GM18868 (cell line): Measurements from ENCODE around the gene NAA38.
"Not testable (repeated sequence)": the region's sequence is repeated elsewhere in the genome, so short reads cannot be mapped to it uniquely, and the experiment has no call there.

Experiments used
- ATAC-seq: cut with Tn5 transposase; IDR thresholded peaks from one replicate; pipeline ENCODE4 v1.9.1; 2021; ENCODE audit warnings: mild to moderate bottlenecking, moderate library complexity; ENCODE audit not compliant: unreplicated experiment

NAA38 gene

DNA sequence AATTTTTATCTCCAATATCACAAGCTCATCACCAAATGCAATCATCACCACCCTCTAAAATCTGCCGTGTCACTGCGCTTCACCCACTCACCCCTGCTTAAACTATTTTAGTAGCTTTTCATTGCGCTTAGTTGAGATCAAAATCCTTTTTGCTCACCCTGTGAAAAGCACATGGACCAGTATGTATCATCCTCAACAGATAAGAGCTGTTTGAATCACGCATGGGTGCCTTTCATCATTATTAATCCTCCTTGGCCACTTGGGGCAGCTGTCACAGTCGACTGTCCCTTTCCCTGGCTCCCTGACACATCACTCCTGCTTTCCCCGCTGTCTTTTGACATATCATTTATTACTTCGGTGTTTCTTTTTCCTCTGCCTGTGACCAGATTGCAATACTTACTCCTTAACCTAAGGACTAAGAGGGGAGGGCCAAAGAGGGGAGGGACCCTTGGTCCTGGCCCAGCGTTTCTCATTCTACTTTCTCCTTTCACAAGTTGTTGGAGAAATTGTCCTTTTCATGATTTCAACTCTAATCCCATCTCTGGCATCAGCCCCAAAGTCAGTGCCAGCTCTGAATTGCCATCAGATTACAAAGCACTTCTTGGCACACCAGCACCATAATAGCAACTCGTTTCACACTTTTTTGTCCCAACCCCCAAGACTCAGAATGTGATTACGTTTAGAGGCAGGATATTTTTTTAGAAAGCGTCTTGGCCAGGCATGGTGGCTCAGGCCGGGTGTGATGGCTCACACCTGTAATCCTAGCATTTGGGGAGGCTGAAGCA, 32.0 kb downstream of the NAA38 start:
- no peak for ATAC-seq

DNA sequence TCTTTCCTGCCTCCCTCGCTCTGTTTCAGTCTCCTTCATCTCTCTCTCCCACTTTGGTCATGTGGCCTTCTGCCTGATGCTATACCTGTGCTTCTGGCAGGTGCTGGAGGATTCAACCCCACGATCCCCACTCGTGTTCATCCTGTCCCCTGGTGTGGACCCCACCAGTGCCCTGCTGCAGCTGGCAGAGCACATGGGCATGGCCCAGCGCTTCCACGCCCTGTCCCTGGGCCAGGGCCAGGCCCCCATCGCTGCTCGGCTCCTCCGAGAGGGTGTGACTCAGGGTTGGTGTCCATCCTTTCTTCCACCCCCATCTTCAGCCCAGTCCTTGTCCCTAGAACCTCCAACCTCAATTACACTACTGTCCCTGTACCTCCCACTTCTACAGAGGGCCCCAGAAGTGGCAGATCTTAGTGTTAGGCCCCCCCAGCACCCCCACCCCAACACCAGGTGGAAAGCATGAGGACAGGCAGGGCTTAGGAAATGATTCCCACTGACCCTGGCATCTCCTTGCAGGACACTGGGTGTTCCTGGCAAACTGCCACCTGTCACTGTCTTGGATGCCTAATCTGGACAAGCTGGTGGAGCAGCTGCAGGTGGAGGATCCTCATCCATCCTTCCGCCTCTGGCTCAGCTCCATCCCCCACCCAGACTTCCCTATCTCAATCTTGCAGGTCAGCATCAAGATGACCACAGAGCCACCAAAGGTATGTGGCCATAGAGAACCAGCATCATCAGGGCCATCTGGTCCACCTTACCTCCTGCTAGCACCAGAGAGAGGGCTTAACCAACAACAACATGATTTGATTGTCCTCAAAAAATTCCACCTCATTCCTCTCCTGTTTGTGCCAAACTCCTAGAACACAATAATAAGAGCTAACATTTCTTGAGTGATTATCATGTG, 33.1 kb downstream of the NAA38 start:
- ATAC-seq = no peak

- ATAC-seq = no peak
These were observed 33.8 kb downstream of the NAA38 start for GRCh38 chr17:7823581-7824001.

- no peak for ATAC-seq
These were observed 35.2 kb downstream of the NAA38 start for GRCh38 chr17:7822126-7822525.

GRCh38 chr17:7820231-7820630, 37.1 kb downstream of the NAA38 start:
- ATAC-seq = no peak

DNA sequence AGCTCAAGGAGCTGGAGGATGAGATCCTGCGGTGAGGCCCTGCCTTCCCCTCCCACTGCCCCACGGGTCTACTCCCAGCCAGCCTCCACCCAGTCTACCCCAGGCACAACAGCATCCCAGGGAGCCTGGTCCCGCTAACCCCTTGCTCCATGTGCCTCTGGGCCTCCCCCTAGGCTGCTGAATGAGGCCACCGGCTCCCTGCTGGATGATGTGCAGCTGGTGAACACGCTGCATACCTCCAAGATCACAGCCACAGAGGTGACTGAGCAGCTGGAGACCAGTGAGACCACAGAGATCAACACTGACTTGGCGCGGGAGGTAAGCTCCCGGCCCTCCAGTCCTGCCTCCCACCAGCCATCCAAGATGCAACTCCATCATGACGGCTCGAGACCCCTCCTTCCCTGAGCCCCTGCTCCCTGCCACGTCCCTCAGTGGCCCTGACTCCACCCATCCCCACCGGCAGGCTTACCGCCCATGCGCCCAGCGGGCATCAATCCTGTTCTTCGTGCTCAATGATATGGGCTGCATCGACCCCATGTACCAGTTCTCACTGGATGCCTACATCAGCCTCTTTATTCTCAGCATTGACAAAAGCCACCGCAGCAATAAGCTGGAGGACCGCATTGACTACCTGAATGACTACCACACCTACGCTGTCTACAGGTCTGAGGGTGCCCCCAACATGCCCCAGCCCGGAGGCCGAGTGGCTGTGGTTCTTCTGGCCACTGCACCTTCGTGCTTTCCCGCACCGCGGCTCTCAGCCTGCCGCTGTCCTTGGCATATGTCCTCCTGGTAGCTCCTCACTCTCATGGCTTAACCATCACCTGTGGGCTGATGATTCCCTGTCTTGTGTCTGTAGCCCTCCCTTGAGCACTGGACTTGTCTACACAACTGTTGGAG, 38.4 kb downstream of the NAA38 start:
- ATAC-seq = no peak

DNA sequence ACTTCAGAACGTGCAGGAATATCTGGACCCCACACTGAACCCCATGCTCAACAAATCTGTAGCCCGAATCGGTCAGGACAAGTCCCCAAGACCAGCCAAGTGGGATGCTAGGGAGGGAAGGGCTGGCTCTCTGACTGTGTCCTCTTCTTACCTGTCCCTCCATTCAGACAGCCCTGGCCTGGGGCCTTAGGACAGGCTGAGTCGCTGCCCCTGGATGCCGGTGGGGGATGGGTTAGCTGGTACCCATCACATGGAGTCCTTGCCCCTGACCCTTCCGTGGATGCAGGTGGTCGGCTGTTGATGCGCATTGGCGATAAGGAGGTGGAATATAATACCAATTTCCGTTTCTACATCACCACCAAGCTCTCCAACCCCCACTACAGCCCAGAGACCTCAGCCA, 39.3 kb downstream of the NAA38 start:
- no peak for ATAC-seq

DNA sequence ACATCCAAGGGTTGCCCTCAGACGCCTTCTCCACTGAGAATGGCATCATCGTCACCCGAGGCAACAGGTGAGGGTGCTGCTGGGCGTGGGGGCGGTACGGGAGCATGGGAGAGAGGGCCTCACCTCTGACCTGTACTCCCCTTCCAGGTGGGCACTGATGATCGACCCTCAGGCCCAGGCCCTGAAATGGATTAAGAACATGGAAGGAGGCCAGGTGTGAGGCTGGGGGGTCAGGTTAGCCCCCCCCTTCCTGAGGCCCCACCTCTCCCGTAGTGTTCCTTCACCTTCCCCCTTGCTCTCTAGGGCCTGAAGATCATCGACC, 39.8 kb downstream of the NAA38 start:
- ATAC-seq = no peak

DNA sequence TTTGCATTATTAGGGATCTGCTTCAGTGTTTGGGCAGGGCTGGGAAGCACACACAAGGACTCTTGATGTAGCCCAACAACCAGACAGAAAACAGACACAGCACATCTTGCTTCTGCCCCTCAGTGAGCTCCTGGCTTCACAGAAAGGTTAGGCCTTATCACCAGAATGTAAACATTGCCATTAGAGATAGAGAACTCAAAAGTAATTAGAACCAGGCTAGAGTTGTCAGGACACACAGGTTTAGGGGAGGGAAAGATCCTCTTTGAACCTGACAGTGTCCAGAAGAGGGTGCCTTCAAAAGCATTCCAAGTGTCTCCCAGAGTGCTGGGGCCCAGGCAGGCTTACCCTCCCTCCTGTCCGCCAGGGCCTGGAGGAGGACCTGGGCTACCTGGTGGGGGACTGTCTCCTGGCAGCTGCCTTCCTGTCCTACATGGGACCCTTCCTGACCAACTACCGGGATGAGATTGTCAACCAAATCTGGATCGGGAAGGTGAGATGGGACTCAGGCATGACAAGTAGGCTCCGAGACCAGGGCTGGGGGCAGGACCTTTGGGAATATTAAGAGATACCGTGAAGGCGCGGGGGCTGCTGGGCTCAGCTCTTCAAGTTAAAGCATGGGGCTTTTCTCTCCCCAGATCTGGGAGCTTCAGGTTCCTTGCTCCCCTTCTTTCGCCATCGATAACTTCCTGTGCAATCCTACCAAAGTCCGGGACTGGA, 40.3 kb downstream of the NAA38 start:
- no peak for ATAC-seq

GRCh38 chr17:7814969-7815368, 42.4 kb downstream of the NAA38 start:
- ATAC-seq = no peak

GRCh38 chr17:7811251-7811650, 46.1 kb downstream of the NAA38 start:
- no peak for ATAC-seq

GRCh38 chr17:7809791-7810343, 47.5 kb downstream of the NAA38 start:
- not testable (repeated sequence) for ATAC-seq

DNA sequence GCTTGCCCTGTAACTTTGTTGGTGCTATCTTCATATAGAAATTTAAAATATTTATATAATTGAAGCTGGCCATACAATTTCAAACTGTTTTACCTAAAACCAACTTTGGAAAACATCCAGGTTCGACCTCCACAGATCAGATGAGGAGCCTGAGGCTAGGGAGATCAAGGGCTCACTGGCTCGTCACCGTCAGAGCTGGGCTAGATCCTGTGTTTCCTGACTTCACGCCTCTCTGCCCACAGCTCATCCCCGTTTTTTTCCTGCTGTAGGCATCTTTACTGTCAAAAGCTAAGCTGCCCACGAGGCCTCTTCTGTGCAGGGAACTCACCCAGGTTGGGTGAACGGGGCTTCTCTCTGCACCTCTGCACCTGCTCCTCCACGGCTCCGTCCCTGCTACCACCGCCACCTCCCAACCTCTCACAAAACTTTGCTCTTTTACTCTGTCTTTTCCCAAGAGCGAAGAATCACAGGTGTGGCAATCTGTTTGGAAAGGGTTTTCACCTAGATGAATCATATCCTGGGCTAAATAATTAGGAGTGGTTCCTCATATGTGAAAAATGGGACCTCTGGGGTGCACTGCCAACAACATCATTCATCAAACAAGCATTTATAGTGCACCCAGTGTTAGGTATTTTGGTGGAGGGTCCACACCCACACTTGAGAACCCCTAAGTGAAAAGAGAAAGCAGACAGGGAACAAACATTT, 48.1 kb downstream of the NAA38 start:
- ATAC-seq = no peak

- no peak for ATAC-seq
These were observed 50.2 kb downstream of the NAA38 start for GRCh38 chr17:7807206-7807605.
